GM19025 (cell line): ENCODE measurements around the gene ADSL.

ENCODE experiments used
- ATAC-seq: cut with Tn5 transposase; IDR thresholded peaks from one replicate; pipeline ENCODE4 v1.9.1; 2021; ENCODE audit warnings: mild to moderate bottlenecking, low read depth, moderate library complexity; ENCODE audit not compliant: unreplicated experiment

ADSL gene

DNA sequence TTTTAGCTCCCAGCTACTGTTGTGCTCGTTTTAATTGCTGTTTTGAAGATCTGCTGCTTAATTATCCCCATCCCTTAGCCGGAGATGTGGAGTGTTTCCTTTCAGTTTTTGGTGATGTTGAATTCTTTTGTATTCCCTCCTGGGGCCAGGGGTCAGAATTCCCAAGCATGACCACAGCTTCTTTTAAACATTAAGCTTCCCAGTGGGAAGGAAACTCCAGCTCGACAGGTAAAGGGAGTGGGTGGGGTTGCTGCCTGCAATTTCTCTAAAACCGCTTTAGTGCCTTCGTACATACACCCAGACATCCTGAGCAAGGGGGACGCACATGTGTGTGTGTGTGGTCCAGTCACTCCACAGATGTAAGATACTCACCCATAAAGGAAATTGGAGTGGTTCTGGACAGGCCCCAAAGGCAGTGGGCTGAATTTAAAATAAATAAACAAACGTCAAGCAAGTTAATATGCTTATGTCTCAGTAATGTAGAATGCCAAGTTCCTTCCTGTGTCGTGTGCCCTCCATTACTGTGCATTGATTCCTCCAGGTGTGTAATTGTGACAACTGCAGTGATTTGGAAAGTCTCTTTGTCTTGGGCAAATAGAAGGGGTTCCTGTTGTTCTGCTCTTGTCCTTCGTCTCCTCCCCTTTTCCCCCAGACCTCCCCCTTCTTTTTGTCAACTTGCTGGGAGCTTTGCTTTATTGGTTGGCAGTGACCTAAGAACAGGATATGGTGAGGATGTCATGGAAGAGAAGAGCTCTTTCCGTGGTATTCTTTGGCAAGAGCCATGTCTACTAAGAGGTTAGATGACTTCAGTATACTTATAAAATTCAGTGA, 19.2 kb upstream of the ADSL start:
- ATAC-seq, result no peak

DNA sequence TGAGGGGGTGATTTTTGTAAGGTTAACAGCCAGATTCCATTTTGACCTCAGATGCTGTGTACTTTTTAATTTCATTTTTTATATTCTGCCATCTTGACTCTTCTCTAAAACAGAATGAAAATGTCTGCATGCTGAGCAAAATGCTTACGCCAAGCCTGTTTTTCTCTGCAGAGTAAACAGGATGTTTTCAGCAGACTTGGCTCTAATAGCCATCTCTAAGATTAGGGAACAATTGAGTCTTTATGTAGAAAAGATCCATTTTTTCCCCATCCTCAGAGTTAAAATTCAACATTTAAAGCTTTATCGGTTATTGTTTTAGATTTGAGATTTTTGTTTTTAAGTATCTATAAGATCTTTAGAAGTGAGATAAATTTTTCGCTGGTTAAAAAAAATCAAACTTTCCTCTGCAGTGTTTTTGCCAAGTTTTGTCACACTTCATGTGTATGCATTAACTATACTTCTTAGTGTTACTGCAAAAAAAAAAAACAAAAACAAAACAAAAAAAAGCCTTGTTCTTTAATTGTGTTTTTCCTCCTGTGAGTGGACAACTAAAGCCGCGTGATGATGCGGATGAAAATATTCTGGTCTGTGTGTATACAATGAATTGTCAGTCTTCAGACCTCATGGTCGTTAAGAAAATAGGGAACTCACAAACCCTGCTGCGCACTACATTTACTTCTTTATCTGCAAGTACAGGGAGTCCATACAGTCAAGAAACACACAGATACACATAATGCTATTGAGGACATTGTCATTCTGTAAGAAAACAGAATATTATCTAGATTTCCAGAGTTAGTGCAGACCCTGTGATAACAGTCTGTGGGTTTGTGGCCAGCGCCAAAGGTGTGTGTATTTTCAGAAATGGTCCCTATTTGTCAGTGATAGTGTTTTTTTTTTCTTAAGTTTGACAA, 17.5 kb upstream of the ADSL start:
- ATAC-seq, result no peak

DNA sequence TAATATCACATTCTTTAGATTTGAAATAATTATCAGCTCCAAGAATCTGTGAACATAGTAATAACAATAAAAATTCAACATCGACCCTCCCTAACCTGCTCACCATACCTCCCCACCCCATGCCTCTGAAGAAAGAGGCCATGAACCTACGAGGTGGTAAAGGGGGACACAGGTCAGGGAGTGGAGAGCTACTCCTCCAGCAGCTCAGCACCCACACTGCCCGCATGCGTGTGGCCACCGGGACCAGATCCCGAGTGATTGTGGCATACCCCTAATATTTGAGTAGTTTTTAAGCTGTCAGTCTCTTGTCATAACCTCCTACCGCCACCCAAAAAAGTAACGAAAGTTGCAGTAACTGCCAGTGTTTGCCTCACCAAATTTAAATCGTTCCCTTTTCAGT, 16.8 kb upstream of the ADSL start:
- ATAC-seq, result no peak

DNA sequence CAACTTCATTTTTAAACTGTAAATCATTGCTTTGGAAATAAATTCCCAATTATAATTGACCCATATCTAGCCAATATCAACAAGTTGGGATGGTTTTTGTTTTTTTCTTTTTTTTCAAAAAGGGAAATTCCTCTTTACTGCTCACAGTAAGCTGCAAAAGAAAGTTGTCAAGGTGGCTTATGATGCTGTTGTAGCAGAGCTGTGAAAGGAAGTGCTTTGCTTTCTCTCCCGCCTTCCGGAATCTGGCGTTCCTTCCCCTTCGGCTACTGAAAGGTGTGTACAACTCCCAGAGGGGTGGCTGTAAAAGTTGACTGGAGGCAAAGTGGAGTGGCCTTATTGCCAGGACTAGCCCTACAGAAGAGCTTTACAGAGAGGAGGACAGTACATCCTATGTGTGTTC, 16.2 kb upstream of the ADSL start:
- no peak for ATAC-seq

DNA sequence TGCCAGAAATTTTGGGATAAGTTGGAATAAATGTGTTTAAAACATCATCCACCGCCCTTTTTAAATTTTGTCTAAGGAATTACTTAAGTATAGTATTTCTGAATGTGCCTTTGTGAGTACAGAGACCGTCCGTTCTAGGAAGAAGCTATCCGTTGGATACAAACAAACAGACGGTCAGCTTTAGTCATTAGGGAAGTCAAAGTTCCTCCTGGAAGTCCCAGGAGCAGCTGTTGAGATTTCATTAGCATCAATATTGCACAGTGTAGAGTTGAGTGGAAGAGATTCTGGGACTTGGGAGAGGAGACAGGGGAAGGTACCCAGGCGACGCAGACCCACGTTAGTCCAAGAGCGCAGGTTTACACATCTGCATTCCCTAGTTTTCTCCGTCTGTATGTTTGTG, 15.7 kb upstream of the ADSL start:
- no peak for ATAC-seq

DNA sequence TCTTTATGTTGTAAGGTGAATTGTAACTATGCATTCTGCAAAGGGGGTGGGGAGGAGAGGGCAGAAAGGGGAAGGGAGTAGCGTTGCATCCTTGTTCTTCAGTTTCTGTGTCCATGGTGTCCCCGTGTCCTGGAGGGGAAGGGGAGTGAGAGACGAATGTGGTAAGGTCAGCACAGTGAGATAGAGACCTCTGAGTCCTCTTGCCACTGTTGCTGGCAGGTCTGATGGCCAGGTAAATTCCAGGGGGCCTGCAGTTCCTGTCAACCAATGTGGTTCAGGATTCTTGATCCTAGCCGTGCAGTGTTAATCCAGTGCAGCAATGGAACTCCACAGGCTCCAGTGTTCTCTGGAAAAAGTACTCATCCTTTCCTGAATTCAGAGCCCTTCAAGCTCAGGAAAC, 14.6 kb upstream of the ADSL start:
- ATAC-seq, result no peak

DNA sequence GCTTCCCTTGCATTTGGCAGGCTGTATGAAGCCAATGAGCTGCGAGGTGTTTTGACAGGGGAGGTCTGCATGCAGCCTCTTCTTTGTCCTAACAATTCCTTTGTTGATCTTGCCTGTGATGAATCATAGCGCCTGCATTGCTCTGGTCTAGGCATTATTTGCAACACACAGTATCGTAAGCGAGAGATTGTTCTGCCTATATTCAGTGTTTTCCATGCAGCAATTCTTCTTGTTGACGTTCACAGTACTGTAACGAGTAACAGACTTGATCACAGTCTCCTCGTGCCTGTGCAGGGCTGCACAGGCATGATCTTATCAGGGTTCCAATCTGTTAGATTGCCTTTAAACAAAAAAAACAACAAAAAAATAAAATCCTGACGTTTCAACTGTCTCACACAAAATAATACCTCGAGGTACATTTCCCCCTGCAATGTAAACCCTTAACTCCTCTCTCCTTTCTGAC, 13.9 kb upstream of the ADSL start:
- no peak for ATAC-seq

DNA sequence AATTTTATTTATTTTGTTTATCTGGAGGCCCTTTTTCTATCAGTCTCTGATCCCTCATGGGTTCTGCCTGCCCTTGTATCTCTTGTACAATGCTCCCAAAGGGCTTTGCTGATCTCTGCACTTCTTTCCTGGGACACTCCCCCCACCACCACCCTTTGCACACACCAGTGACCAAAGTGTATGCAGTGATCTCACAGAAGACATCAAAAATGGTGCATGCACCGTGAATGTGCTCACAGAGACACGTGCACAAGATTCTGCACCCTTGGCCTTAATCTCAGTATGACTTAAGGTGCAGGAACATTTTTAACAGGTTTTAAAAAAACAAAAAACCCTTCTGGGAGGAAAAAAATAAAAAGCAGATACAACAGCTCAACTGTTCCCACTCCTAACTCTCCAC, 12.2 kb upstream of the ADSL start:
- no peak for ATAC-seq

DNA sequence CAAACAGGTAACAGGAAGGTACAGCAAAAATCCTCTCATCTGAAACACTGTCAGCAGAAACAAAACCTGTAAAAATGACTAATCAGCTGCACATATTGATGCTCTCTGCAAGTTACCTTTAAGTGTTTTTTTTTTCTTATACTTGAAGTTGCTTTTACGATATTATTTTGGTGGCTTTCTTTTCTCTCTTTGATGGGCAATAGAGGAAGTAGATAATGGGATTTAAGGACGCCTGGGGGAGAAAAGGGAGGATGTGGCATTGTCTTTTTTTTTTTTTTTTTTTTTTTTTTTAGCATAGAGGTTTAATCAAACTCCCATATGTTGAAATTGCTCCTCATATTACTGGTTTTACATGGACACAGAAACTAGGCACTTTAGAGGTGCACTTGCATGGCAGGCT, 11.4 kb upstream of the ADSL start:
- no peak for ATAC-seq

DNA sequence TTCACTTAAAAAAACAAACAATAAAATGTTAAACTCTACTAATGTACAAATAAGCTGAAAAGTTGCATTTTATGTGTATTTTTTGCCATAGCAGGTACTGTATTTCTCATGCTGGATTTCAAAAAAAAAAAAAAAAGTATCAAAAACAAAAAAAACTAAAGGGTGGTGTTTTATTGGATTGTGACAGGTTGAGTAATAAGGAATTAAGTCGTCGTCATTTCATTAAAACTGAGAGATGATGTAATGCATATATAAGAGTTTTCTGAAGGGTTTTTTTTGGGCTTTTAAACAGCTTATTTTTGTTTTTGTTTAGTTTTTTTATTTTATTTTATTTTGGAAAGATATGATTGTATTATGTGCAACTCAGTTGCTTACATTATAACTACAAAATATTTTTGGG, 10.9 kb upstream of the ADSL start:
- no peak for ATAC-seq

DNA sequence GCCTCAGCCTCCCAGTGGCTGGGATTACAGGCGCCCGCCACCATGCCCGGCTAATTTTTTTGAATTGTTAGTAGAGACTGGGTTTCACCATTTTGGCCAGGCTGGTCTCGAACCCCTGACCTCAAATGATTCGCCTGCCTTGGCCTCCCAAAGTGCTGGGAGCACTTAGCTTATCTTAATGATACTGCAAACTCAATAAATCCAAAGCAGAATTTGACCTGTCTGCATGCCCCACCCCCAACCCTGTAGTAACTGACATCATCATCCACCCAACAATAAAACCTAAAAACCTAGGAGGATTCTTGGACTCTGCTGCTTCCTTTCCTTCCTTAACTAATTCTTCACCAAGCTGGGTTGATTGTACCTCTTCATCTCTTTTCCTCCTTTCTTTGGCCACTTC, 6.3 kb upstream of the ADSL start:
- no peak for ATAC-seq

DNA sequence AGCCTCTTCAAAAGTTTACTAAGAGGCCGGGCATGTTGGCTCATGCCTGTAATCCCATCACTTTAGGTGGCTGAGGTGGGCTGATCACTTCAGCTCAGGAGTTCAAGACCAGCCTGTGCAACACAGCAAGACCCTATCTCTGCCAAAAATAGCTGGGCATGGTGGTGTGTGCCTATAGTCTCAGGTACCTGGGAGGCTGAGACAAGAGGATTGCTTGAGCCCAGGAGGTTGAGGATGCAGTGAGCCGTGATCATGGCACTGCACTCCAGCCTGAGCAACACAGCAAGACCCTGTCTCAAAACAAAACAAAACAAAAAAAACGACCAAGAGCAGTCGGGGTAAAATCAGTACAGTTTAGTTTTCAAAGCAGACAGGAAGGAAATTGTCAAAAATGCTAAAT, 4.7 kb upstream of the ADSL start:
- ATAC-seq, result no peak

DNA sequence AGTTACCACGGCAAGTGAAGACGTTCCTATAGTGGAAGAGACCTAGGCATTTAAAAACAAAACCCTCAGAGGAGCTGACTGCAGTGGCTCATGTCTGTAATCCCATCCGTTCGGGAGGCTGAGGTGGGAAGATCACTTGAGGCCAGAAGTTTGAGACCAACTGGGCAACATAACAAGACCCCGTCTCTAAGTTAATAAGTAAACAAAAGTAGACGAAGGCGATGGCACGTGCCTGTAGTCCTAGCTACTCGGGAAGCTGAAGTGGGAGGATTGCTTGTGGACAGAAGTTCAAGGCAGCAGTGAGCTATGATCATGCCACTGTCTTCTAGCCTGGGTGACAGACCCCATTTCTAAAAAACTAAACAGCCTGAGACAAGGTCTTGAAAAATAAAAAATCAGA, 3.8 kb upstream of the ADSL start:
- ATAC-seq, result no peak

DNA sequence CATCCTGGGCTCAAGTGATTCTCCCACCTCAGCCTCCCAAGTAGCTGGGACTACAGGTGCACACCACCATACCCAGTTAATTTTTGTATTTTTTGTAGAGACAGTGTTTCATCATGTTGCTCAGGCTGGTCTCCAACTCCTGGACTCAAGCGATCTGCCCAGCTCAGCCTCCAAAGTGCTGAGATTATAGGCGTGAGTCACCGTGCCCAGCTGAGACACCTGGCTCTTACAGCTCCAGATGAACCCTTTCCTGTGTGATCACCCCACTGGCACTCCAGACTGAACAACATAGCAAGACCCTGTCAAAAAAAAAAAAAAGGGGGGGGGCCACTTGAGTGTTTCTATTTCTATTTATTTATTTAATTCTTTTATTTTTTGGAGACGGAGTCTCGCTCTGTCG, 1.0 kb upstream of the ADSL start:
- ATAC-seq, result no peak

DNA sequence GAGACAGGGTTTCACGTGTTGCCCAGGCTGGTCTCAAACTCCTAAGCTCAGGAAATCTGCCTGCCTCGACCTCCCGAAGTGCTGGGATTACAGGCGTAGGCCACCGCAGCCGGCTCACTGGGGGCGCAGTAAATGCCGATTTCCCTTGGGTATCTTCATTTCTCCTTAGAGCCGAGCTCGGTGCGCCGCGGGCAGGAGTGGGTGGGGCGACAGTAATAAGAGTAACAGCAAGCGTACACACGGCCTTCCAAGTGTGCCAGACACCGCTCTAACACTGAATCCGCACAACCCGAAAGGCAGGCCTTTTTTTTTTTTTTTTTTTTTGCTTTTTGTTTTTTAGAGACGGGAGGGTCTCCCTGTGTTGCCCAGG, 500 bp upstream of the ADSL start:
- ATAC-seq, result peak; percentile 11

DNA sequence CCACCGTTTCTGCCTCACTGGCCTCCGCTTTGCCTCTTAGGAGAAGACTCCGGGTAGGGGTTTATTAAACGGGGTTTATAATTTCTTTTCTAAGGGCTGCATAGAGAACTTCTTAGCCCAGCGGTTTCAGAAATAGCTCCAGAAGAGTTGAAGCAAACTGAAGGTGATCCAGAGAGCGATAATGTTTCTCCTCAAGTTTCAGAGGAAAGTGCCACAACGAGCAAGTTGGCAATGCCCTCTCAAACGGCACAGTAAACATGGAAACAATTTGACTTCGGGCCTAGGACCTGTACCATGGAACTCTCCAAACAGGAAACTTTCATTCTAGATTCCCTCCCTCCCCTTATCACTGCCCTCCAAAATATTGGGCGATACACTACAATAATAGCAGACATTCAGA, 1.0 kb downstream of the ADSL start:
- ATAC-seq, result no peak

DNA sequence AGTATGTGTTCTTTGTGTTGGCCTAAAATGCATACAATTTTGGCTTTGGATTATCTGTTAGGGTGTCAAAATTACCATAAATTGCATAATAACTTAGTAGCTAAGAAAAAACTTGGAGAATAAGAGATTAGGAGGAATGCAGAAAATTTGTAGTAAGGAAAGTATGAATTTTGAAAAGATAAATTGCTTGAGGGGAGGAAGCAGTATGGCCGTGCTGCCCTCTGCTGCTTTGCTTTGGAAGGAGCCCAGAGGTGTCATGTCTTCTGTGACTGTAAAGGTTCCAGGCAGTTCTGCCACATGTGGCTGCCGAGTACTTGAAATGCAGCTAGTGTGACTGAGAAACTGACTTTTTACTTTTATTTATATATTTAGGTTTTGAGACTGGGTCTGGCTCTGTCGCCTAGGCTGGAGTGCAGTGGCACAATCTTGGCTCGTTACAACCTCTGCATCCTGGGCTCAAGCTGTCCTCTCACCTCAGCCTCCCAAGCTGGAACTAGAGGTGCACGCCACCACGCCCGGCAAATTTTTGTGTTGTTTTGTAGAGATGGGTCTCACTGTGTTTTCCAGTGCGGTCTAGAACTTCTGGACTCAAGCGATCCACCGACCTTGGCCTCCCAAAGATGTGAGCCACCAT, 1.8 kb downstream of the ADSL start:
- no peak for ATAC-seq

DNA sequence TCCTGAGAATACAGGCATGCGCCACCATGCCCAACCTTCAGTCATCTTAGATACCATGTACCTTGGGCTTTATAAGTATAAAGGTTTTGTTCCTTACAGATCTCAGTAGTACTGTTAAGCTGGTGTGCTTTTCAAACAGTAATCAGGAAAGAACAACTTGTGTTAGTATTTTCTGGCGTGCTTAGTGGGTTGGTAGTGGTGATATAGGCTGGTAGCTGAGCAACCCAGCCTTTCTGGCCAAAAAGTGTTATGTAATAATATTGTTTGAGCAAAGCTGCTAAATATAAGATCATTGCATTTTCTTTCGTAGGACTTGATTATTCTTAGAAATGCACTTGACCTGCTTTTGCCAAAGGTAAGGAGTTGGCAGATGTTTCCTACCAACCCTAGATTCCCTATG, 6.5 kb downstream of the ADSL start:
- ATAC-seq, result no peak

DNA sequence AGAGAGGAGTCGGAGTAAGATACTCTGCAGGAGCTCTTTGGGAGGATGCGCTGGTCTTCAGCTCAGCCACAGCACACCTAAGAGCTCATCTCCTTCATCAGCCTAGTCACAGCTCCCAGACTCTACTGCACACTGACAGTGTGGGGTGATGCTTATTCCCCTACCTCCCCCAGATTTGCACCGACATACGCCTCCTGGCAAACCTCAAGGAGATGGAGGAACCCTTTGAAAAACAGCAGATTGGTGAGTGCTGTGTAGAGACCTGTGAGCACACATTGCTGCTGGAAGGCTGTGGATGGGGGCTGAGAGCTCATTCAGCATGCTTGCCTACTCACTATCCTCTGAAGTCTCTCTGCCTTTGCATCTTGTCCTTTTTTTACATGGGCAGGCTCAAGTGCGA, 14.8 kb downstream of the ADSL start:
- ATAC-seq, result no peak

DNA sequence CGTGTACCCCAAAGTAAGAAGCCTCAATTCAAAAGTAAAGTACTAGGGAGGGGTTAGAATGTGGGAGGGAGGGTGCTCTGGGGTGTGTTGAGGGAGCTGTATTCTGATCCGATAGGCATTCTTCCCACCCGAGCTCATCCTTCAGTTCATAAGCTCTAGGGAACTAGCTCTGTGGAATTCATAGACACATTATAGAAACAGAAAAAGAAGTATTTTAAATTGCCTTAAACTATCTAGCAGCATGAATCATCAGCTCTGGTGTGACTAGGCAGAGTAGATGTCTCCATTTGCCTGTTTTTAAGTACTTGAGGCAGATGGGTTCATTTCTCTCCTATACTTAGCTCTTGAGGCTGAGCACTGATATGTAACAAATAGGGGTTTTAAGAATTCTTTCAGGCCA, 16.8 kb downstream of the ADSL start:
- ATAC-seq, result no peak

DNA sequence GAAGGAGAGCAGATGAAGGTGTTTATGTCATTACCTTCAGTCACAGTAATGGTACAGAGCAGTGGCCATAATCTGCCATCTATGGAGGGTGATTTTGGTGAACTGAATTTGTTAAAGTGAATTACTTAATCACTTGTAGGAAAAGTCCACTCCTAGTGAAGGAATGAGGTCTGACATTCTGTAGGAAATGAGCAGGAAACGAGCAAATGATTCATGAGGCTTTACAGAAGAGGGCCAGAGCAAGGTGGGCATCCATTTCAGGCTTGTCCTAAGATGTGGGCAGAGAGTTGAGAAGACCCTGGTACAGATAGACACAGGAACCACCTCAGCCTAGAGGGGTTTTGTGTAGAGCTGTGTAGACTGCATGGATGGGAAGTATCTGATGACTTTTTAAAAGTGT, 18.1 kb downstream of the ADSL start:
- ATAC-seq, result no peak
